Activated T-helper 9 cell treated with anti-CD3 and anti-CD28 coated beads, Interleukin-2, amount 50 U/mL, for 16 hours (primary cell): Measurements from ENCODE around the gene SMPDL3B.

Experiments
- DNase-seq: peaks from one replicate; pipeline ENCODE4 v3.0.0-alpha.2; 2020; ENCODE audit warnings: low read depth

The SMPDL3B gene, protein sequence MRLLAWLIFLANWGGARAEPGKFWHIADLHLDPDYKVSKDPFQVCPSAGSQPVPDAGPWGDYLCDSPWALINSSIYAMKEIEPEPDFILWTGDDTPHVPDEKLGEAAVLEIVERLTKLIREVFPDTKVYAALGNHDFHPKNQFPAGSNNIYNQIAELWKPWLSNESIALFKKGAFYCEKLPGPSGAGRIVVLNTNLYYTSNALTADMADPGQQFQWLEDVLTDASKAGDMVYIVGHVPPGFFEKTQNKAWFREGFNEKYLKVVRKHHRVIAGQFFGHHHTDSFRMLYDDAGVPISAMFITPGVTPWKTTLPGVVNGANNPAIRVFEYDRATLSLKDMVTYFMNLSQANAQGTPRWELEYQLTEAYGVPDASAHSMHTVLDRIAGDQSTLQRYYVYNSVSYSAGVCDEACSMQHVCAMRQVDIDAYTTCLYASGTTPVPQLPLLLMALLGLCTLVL

GRCh38 chr1:27934818-27935549 is at the start of gene SMPDL3B:
SMPDL3B (plus strand) TSS chr1:27935000; CDS start chr1:27935184, 184 bp downstream.
- DNase-seq = no peak

- DNase-seq = no peak
Measured at GRCh38 chr1:27885114-27885528, 49.7 kb upstream of the SMPDL3B start.

- DNase-seq = no peak
Measured at GRCh38 chr1:27885621-27886352, 49.0 kb upstream of the SMPDL3B start.

- no peak for DNase-seq
Measured at GRCh38 chr1:27886353-27886679, 48.5 kb upstream of the SMPDL3B start.

- DNase-seq = no peak
Measured at GRCh38 chr1:27886744-27887143, 48.1 kb upstream of the SMPDL3B start.

DNA sequence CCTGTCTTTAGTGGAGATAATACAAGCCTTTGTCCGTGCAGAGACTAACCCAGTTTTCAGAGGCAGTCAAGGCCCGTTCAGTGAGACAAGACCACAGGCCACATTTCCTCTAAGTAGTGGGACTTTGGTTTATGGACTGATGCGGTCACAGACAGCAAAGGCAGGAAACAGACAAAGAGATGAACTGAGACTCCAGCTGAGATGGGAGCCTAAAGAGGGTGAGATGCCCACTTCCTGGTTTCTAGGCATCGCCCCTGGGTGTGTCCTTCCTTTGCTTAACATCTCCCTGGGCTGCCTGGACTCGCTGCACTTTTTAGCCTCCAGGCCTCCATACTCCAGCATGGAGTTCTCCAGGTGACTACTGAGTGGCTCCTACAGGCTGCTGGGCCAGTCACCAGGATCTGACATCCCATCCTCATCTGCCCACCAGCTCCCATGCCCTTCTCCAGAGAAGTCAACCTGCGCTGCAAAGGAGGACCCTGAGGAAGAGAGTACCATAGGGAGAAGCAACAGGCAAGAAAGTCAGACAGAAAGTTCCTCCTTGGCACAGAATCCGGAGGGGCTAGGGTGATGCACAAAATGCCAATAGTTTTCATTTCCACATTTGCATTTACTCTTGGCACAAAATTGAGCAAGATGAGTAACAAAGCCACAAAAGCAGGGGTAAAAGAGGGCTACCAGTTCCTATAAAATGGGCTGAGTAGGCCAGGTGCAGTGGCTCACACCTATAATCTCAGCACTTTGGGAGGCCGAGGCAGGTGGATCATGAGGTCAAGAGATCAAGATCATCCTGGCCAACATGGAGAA is 47.4 kb upstream of the SMPDL3B start:
- no peak for DNase-seq

GRCh38 chr1:27889506-27889905 is 45.3 kb upstream of the SMPDL3B start:
- no peak for DNase-seq

DNA sequence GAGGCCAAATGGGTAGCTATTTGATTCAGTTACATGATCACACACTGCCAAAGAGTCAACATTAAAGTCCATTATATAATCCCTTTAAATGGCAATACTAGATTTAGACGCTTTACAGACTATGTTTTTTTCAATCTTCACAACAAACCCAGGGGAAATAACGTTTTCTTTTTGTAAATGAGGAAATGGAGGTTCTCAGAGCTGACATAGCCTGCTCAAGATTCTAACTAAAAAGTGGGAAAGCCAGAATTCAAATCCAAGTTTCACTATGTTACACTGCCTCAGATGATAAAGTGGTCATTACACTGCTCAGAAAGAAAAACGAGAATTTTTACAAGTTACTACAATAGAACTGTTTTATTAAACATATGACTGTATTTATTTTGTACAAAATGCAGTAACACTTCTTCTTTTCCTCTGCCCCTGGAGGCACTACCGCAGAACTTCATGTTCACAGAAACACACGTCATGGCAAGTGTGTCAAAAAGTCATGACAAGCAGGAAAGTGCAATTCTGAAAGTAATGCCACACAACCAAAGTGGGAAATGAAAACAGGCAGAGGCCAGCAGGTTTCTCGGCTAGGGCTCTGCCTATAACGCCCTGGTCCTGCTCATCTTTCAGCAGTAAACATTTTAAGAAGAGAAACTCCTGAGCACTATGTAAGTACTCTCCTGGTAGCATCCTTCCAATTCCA is 43.5 kb upstream of the SMPDL3B start:
- no peak for DNase-seq

DNA sequence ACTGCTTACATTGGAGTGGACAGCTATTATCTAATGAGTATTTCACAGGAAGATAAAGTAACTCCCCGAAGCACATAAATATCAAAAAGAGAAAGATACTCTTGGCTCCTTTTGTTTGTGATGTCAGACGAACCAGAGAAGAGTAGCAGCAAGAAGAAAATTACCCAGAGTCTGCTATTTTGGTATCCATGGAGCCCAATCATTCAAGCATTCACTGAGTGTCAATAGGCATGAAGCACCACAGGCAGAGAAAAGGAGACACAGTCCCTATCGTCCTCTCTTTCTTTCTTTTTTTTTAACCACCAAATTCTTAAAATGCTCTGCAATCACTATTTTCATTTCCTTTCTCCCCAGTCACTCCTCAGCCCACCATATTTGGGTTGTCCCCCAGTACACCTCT is 40.3 kb upstream of the SMPDL3B start:
- no peak for DNase-seq

DNA sequence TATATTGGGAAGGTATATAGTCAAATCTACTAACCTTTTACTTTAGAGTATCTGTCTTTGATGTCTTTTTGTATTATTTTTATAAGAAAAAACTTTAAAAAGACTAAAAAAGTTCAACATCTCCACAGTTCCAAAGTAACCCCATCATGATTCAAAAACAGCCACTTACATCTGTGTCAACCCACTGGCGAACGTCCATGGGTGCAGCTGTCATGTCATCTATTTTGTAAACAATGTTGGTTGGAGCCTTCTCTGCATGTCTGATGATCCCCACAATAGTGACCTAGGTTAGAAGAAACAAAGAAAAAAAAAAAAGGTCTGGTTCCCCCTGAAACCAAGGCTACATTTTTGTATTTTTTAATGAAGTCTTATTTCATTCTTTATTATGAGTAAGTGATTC is 28.0 kb upstream of the SMPDL3B start:
- DNase-seq = no peak

- no peak for DNase-seq
Measured at GRCh38 chr1:27912429-27912828, 22.4 kb upstream of the SMPDL3B start.

- DNase-seq = no peak
Measured at GRCh38 chr1:27915082-27915575, 19.7 kb upstream of the SMPDL3B start.

DNA sequence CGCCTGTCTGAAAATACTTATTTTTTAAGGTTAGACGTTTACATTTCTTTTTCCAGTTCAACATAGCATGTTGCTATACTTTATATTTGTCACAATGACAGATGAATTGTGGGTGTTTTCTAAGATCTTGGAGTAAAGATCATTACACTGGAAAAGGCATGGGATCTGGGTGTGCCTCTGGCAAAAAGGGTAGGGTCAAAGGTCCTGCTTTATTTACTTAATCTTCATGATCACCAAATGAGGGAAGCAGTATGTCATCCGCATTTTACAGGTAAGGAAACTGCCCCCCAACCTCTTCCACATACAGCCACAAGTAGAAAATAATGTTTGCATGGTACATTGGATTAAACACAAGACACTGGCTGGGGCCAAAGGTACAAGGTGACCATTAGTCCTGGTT is 12.5 kb upstream of the SMPDL3B start:
- DNase-seq = no peak

- no peak for DNase-seq
Measured at GRCh38 chr1:27928216-27928954, 6.4 kb upstream of the SMPDL3B start.

DNA sequence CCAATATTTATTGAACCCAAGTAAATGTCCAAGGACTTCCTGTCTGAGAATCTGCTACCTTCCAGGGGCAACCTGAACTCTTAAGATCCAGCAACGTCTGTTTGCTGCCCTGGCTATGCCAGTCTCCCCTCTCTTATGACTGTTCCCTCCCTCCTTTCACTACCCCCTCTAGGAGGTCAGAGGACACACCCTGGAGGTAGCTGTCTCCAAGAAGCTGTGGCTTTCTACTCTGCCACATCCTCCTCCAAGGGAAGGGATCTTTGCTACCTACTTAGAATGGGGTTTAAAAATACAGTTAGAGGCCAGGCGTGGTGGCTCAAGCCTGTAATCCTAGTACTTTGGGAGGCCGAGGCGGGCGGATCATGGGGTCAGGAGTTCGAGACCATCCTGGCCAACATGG is 3.6 kb upstream of the SMPDL3B start:
- no peak for DNase-seq

DNA sequence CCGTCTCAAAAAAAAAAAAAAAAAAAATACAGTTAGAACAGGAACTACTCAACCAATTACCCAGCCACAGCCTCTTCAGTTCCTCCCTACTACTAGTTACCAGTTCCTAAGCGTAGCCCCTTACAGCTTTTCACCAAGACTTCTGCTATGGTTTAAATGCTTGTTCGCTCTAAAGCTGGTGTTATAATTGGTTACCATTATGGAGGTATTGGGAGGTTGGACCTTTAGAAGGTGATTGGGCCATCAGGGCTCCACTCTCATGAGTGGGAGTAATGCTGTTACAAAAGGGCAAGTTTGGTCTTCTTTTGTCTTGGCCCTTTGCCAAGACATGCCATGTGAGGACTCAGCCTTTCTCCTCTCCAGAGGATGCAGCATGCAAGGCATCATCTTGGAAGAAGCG is 3.0 kb upstream of the SMPDL3B start:
- no peak for DNase-seq

GRCh38 chr1:27935721-27936120 is 921 bp downstream of the SMPDL3B start:
- no peak for DNase-seq

- DNase-seq = no peak
Measured at GRCh38 chr1:27936370-27936769, 1.6 kb downstream of the SMPDL3B start.

GRCh38 chr1:27937524-27937836 is 2.7 kb downstream of the SMPDL3B start:
- no peak for DNase-seq

DNA sequence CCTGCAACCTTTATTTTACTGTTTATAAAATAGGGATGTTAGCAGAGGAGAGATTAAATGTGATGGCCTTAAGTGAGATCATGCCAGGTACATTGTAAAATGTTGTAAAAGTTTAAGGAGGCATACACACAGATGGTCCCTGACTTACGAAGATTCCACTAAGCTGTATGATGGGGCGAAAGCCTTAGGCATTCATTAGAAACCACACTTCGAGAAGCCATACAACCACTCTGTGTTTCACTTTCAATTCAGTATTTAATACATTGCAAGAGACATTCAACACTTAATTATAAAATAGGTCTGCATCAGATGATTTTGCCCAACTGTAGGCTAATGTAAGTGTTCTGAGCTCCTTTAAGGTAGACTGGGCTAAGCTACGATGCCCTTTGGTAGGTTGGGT is 3.7 kb downstream of the SMPDL3B start:
- no peak for DNase-seq

DNA sequence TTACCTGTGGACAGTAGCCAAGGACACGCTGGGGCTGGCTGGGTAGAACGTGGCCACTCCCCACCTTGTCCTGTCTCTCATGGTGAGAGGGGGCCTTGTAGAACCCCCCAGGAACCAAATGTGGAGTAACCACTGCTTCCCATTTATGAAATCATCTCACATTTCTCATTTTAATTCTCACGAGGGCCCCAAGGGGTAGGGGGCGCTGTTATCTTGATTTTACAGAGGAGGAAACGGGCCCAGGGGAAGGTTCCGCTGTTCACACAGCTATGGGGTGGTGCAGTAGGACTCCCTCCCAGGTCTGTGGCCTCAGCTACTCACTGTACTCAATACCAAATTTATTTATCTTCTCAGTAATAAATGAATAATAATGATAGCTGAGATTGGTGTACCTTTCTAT is 5.5 kb downstream of the SMPDL3B start:
- peak; percentile 50 for DNase-seq
